Osteocyte (in vitro differentiated cells): Measurements from ENCODE around the gene KCNH3. TPM values are rescaled to one million over a fixed set of nuclear protein-coding genes. Genes with fewer than 3 reads are reported as not detected.

Source experiments
- DNase-seq: peaks from one replicate; pipeline ENCODE4 v3.0.0; 2021; ENCODE audit warnings: mixed read lengths; ENCODE audit not compliant: unreplicated experiment; ENCODE audit errors: extremely low spot score
- H3K27ac Mint-ChIP-seq: one replicate; pipeline ENCODE4 v1.8.0; 2021; ENCODE audit warnings: mild to moderate bottlenecking, mixed read lengths; ENCODE audit not compliant: unreplicated experiment
- H3K27me3 Mint-ChIP-seq: one replicate; pipeline ENCODE4 v1.8.0; 2021; ENCODE audit warnings: mixed read lengths; ENCODE audit not compliant: unreplicated experiment
- H3K36me3 Mint-ChIP-seq: one replicate; pipeline ENCODE4 v1.8.0; 2021; ENCODE audit warnings: mixed read lengths; ENCODE audit not compliant: unreplicated experiment
- H3K4me1 Mint-ChIP-seq: one replicate; pipeline ENCODE4 v1.8.0; 2021; ENCODE audit warnings: mixed read lengths; ENCODE audit not compliant: unreplicated experiment
- H3K4me3 Mint-ChIP-seq: one replicate; pipeline ENCODE4 v1.8.0; 2021; ENCODE audit warnings: mild to moderate bottlenecking, moderate library complexity, mixed read lengths; ENCODE audit not compliant: unreplicated experiment
- H3K9me3 Mint-ChIP-seq: one replicate; pipeline ENCODE4 v1.8.0; 2021; ENCODE audit warnings: mixed read lengths; ENCODE audit not compliant: unreplicated experiment
- total RNA-seq: library from RNA; stranded (reverse); gene quantifications from 2 replicates; pipeline ENCODE4 v1.2.1, GENCODE V29; 2021
- TF ChIP-seq, protein P1 (sequence below): fragments of 200-600 bp; sonication (generic); IDR thresholded peaks from 2 replicates; pipeline ENCODE4 v1.5.0; 2021; ENCODE audit warnings: antibody characterized with exemption, mild to moderate bottlenecking, moderate library complexity

The KCNH3 gene
- total RNA-seq, 1 donor from 2014 or later: 0.35 TPM

DNA sequence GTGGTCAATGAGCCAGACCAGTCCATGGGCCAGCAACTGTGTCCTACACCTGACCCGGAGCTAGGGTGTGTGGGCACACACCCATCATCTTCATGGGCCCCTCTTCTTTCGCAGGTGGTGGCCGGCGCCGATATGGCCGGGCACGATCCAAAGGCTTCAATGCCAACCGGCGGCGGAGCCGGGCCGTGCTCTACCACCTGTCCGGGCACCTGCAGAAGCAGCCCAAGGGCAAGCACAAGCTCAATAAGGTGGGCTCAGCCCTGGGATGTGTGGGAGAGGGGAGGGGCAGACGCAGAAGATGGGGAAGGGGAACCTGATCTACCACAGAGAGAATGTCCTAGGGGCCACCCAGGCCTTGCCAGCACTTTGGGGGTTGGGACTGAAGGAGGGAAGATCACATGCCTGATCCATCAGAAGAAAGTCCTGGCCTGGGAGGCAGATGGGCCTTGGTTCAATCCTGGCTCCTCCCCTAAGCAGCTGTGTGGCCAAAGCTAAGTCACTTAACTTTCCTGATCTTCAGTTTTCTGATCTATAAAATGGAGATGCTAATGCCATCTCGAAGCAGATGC lies 3.8 kb downstream of the KCNH3 start:
- TF ChIP-seq, protein P1, sequence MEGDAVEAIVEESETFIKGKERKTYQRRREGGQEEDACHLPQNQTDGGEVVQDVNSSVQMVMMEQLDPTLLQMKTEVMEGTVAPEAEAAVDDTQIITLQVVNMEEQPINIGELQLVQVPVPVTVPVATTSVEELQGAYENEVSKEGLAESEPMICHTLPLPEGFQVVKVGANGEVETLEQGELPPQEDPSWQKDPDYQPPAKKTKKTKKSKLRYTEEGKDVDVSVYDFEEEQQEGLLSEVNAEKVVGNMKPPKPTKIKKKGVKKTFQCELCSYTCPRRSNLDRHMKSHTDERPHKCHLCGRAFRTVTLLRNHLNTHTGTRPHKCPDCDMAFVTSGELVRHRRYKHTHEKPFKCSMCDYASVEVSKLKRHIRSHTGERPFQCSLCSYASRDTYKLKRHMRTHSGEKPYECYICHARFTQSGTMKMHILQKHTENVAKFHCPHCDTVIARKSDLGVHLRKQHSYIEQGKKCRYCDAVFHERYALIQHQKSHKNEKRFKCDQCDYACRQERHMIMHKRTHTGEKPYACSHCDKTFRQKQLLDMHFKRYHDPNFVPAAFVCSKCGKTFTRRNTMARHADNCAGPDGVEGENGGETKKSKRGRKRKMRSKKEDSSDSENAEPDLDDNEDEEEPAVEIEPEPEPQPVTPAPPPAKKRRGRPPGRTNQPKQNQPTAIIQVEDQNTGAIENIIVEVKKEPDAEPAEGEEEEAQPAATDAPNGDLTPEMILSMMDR: no peak
- Mint-ChIP-seq H3K36me3 (no peaks in the 10 kb centered on the region), H3K27me3 (peaks cover 27% of the 10 kb centered on the region), H3K9me3 (no peaks in the 10 kb centered on the region), H3K4me3 (no peak overlapping the region), H3K4me1 (peaks cover 7% of the 10 kb centered on the region), H3K27ac (no peak overlapping the region)
- DNase-seq: no peak

DNA sequence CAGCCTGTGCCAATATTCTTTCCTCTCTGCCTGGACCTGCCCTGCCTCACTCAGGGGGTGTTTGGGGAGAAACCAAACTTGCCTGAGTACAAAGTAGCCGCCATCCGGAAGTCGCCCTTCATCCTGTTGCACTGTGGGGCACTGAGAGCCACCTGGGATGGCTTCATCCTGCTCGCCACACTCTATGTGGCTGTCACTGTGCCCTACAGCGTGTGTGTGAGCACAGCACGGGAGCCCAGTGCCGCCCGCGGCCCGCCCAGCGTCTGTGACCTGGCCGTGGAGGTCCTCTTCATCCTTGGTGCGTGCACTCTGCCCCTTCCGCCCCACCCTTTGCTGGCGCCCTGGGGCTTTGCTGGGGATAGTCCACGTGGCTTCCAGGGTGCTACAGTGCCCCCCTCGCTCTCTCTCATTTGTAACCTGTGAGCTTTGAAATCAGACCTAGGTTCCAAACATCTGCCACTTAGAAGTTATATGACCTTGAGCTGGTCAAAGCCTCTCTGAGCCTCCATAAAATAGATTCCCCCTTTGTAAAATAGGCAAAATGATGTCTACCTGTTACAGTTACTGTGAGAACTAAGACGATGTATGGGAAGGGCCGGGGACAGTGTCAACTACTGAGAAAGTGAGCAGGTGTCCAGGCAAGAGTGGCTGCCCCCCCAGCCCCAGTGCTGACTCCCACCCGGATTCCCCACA lies 4.5 kb downstream of the KCNH3 start:
- Mint-ChIP-seq H3K4me3 (no peak overlapping the region), H3K36me3 (no peaks in the 10 kb centered on the region), H3K9me3 (no peaks in the 10 kb centered on the region), H3K27me3 (peaks cover 24% of the 10 kb centered on the region), H3K27ac (no peak overlapping the region), H3K4me1 (peaks cover 2% of the 10 kb centered on the region)
- TF ChIP-seq, protein P1: no peak
- DNase-seq: no peak

DNA sequence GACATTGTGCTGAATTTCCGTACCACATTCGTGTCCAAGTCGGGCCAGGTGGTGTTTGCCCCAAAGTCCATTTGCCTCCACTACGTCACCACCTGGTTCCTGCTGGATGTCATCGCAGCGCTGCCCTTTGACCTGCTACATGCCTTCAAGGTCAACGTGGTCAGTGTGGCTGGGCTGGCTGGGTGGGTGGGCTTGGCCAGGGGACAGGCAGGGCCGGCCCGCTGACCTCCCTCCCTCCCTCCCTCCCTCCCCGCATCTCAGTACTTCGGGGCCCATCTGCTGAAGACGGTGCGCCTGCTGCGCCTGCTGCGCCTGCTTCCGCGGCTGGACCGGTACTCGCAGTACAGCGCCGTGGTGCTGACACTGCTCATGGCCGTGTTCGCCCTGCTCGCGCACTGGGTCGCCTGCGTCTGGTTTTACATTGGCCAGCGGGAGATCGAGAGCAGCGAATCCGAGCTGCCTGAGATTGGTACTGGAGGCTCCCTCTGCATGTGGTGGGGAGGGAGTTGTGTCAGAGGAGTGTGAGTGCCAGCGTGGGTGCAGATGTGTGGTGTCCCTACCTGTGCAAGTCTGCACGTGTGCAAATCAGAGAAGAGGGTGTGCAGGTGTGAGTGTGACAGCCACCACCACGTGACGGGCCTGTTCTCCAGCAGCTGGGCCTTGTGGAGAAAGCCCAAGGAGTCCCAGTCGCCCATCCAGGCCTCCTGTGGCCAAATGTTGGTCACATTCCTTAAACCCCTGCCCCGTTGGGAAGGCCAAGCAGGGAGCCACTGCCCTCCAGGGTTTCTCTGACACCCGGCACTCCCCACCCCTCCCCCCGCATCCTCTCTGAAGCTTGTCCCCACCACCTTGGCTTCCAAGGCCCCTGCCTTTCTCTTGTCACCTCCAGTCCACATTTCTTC lies 5.3 kb downstream of the KCNH3 start:
- H3K27ac Mint-ChIP-seq: no peak overlapping the region
- H3K9me3 Mint-ChIP-seq: no peaks in the 10 kb centered on the region
- H3K4me1 Mint-ChIP-seq: peaks cover 2% of the 10 kb centered on the region
- peaks cover 23% of the 10 kb centered on the region for H3K27me3 Mint-ChIP-seq
- H3K36me3 Mint-ChIP-seq: no peaks in the 10 kb centered on the region
- TF ChIP-seq, protein P1: no peak
- no peak for DNase-seq
- no peak overlapping the region for H3K4me3 Mint-ChIP-seq

DNA sequence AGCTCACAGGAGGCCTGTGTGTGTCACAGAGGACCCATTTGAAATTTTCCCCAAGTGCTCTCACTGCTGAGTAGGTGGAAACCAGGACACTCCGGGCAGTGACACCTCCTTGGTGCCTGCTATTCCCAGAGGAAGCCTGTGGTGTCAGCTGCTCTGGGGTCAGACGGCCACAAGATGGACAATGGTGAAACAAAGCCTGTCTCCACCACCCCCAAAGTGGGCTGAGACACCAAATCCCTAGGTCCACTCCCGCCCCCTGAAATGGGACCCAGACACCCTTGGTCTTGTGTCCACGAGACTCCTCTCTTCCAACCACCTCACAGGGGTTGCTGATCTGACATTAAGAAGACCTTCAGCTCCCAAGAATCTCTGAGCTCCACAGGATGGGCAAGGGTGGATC lies 7.0 kb downstream of the KCNH3 start:
- Mint-ChIP-seq H3K27me3 (peaks cover 16% of the 10 kb centered on the region), H3K9me3 (no peaks in the 10 kb centered on the region), H3K4me1 (no peaks in the 10 kb centered on the region), H3K4me3 (no peak overlapping the region), H3K36me3 (no peaks in the 10 kb centered on the region), H3K27ac (no peak overlapping the region)
- TF ChIP-seq, protein P1: no peak
- DNase-seq: no peak

DNA sequence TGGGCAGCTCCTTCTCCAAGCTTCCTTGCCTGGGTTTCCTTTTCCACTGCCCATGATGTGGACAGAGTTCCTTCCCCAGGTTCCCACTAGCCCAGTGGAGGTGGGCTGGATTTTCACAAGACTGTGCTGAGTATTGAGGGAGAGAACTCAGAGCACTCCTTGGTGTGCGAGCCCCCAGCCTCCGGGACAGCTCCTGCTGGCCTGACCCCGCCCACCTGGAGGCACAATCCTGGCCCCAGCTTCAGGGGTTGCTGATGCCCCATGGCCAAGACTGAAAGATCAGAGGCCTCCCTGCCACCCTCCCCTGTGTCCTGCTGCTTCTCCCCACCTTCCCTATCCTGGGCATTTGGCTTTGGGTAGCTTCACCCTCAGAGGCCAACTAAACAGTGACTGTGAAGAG lies 7.7 kb downstream of the KCNH3 start:
- H3K9me3 Mint-ChIP-seq: no peaks in the 10 kb centered on the region
- no peak for DNase-seq
- H3K27me3 Mint-ChIP-seq: peaks cover 16% of the 10 kb centered on the region
- TF ChIP-seq, protein P1: no peak
- no peaks in the 10 kb centered on the region for H3K36me3 Mint-ChIP-seq
- H3K4me3 Mint-ChIP-seq: no peak overlapping the region
- no peaks in the 10 kb centered on the region for H3K4me1 Mint-ChIP-seq
- no peak overlapping the region for H3K27ac Mint-ChIP-seq
